IPS DF 4.7 (cell line): ENCODE data around the gene PNKD.

ENCODE experiments used
- DNase-seq: peaks from one replicate; pipeline ENCODE4 v3.0.0-alpha.2; 2013; ENCODE audit warnings: low spot score; ENCODE audit errors: extremely low read depth

The PNKD gene

GRCh38 chr2:218315397-218315796 is 45.1 kb downstream of the PNKD start:
- DNase-seq = no peak

GRCh38 chr2:218317303-218317630 is 46.9 kb downstream of the PNKD start:
- DNase-seq = no peak

GRCh38 chr2:218317835-218318234 is 47.5 kb downstream of the PNKD start:
- DNase-seq = no peak

GRCh38 chr2:218318241-218318640 is 47.9 kb downstream of the PNKD start:
- no peak for DNase-seq

- DNase-seq = no peak
Measured at GRCh38 chr2:218319813-218320365, 49.6 kb downstream of the PNKD start.

GRCh38 chr2:218320704-218321336 is 50.5 kb downstream of the PNKD start:
- DNase-seq = no peak

- DNase-seq = no peak
Measured at GRCh38 chr2:218322768-218323525, 52.6 kb downstream of the PNKD start.

- no peak for DNase-seq
Measured at GRCh38 chr2:218323526-218324472, 53.5 kb downstream of the PNKD start.

- no peak for DNase-seq
Measured at GRCh38 chr2:218325566-218326160, 55.3 kb downstream of the PNKD start.

GRCh38 chr2:218326315-218326714 is 56.0 kb downstream of the PNKD start:
- no peak for DNase-seq

GRCh38 chr2:218327451-218328210 is 57.3 kb downstream of the PNKD start:
- no peak for DNase-seq

GRCh38 chr2:218328294-218328693 is 58.0 kb downstream of the PNKD start:
- no peak for DNase-seq

- DNase-seq = no peak
Measured at GRCh38 chr2:218329027-218329825, 58.9 kb downstream of the PNKD start.

- DNase-seq = no peak
Measured at GRCh38 chr2:218329826-218330593, 59.7 kb downstream of the PNKD start.

- DNase-seq = no peak
Measured at GRCh38 chr2:218331745-218332144, 61.4 kb downstream of the PNKD start.

GRCh38 chr2:218332288-218332687 is 62.0 kb downstream of the PNKD start:
- DNase-seq = no peak

GRCh38 chr2:218332920-218333645 is 62.8 kb downstream of the PNKD start:
- DNase-seq = no peak

GRCh38 chr2:218334531-218334930 is 64.2 kb downstream of the PNKD start:
- no peak for DNase-seq
